DLD1 (cell line): Measurements from ENCODE around the gene KIAA0232.
"Not testable (repeated sequence)": the region's sequence is repeated elsewhere in the genome, so short reads cannot be mapped to it uniquely, and the experiment has no call there.

Experiments used
- in situ Hi-C: cut with HindIII; loops from 2 replicates; pipeline ENCODE4 v1.10.0; 2017; ENCODE audit warnings: low sequenced_read_pairs

Gene KIAA0232

DNA sequence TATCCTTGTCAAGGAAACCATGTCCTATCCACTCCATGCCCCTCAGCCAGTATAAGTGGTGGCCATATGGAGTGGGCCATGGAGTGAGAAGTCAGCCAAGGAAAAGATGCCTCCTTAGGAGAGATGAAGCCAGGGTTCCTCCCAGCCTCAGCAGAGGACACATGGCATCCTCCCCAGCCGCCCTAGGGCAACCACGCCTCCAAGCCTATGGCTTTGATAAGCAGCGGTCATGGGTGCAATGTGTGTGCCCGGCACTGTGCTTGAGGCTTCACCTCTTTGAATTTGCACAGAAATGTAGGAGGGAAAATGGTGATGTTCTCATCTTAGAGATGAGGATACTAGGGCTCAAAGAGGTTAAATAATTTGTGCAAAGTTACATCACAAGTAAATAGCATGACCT, 92.5 kb downstream of the KIAA0232 start:
- in situ Hi-C loops = loop anchor here (5.0 kb wide), 1 partner anchor 108 kb away; no protein-coding TSS in a partner anchor

- in situ Hi-C loops = no loop called here
Measured at GRCh38 chr4:6875431-6875831, 92.9 kb downstream of the KIAA0232 start.

DNA sequence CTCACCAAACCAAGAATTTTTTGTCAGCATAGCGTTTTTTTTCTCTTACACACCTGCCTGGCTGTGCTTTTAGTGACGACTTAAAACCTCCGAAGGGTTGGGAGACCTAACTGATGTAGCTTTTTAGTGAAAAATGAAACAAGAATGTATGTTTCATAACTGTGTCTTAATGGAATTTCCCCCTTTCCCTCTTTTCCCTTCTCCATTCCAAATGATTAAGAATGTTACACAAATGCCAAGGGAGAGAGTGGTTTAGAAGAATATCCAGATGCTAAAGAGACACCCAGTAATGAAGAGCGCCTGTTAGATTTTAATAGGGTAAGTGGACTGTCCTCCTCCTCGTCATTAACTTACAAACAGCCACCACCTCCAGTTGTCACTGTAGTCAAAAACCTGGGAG, 93.9 kb downstream of the KIAA0232 start:
- in situ Hi-C loops = no loop called here

GRCh38 chr4:6877067-6877466, 94.5 kb downstream of the KIAA0232 start:
- in situ Hi-C loops = no loop called here

GRCh38 chr4:6878451-6879059, 96.0 kb downstream of the KIAA0232 start:
- in situ Hi-C loops = no loop called here

- in situ Hi-C loops = no loop called here
Measured at GRCh38 chr4:6880691-6881090, 98.2 kb downstream of the KIAA0232 start.

GRCh38 chr4:6881908-6882307, 99.4 kb downstream of the KIAA0232 start:
- in situ Hi-C loops = no loop called here

GRCh38 chr4:6884341-6884870, 101.9 kb downstream of the KIAA0232 start:
- in situ Hi-C loops = no loop called here

DNA sequence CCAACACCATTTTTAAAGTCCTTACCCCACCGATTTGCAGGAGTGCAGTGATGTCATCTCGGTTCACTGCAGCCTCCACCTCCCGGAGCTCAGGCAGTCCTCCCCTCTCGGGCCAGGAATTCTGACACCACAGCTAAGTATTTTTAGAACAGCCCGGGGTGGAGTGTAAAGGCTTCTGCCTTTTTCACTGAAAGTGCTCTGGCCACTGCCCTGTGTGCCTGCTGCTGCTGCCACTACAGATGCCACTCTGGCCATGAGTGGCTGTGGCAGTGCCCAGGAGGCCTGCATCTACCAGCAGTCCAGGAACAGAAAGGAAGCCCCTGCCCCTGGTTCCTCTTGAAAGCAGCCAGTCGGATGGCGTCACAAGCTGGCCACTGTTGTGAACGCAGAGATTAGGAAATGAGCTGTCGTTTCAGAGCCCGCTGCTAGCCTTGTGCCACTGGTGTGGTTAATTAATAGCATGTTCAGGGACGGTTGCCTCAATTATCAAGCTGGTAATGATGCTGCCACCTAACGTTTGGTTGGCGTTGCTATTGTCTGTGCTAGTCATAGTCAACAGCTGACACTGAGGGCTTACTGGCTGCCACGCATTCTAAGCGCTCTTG, 103.5 kb downstream of the KIAA0232 start:
- in situ Hi-C loops = no loop called here

GRCh38 chr4:6886886-6887285, 104.4 kb downstream of the KIAA0232 start:
- in situ Hi-C loops = no loop called here

DNA sequence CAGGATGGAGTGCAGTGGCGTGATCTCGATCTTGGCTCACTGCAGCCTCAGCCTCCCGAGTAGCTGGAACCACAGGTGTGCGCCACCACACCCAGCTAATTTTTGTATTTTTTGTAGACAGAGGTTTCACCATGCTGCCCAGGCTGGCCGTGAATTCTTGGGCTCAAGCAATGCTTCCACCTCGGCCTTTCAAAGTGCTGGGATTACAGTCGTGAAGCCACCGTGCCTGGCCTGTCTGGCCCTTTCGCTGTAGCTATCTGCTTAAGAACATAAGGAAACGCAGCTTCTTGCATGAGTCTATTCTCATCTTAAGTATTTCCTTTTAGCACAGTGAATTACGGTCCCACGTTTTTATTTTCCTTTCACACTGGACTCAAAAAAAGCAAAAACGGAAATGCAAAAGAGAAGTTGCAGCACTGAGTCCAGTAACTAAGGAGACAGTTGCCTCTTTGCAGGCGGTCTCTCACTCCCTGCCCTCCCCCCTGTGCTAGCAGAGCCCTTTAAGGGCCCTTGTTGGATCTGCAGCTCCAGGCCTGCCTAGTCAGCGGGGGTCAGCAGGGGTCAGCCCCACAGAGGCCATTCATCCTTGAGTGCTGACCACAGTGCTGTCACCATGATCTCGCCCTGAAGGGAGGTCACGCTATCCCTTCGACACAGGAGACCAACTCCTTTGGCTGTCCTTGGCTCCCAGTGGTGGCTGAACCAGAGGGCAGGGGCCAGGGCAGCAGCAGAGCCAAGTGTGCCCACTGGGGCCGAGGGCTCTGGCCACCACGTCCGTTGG, 105.3 kb downstream of the KIAA0232 start:
- in situ Hi-C loops = no loop called here

- in situ Hi-C loops = no loop called here
Measured at GRCh38 chr4:6888506-6889071, 106.1 kb downstream of the KIAA0232 start.

GRCh38 chr4:6889101-6889735, 106.7 kb downstream of the KIAA0232 start:
- in situ Hi-C loops = no loop called here

- in situ Hi-C loops = no loop called here
Measured at GRCh38 chr4:6889736-6890324, 107.3 kb downstream of the KIAA0232 start.

DNA sequence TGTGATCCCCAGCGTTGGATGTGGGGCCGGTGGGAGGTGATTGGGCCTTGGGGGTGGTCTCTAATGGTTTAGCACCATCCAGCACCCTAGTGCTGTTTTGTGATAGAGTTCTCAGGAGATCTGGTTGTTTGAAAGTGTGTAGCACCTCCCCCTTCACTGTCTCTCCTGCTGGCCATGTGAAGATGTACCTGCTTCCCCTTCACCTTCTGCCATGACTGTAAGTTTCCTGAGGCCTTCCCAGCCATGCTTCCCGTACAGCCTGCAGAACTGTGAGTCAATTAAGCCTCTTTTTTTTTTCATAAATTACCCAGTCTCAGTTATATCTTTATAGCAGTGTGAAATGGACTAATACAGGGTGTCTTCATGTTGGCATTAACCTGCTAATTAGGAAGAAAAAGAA, 107.8 kb downstream of the KIAA0232 start:
- in situ Hi-C loops = no loop called here

DNA sequence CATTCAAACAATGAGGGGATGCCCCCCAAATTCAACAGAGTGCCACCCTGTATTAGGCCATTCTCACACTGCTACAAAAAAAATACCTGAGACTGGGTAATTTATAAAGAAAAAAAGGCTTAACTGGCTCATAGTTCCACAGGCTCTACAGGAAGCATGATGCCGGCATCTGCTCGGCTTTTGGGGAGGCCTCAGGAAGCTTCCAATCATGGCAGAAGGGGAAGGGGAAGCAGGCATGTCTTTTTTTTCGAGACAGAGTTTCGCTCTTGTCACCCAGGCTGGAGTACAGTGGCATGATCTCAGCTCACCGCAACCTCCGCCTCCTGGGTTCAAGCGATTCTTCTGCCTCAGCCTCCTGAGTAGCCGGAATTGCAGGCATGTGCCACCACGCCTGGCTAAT, 108.4 kb downstream of the KIAA0232 start:
- in situ Hi-C loops = not testable (repeated sequence)

DNA sequence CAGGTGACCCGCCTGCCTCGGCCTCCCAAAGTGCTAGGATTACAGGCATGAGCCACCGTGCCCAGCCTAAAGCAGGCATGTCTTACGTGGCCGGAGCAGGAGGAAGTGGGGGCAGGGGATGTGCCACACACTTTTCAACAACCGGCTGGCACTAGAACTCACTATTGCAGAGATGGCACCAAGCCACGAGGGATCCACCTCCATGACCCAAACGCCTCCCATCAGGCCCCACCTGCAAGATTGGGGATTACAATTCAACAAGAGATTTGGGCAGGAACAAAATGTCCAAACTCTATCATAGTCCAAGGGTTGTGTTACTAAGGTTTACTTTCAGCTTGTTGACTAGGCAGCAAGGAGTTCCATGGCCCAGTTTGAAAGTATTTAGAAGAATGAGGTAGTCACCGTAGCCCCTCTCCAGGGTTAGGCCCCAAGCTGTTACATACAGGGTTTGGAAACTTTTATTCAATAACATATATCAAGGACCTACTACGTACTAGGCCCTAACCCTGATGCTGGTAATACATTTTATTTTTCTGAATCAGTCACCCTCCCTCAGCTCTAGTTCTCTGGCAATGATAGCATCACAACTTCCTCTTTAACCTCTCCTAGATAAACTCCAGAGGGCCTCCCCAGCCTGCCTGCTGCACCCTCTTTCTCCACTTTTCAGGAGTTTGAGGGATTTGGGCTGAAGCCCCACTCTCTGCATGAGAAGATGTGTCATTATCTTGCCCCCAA, 109.1 kb downstream of the KIAA0232 start:
- in situ Hi-C loops = no loop called here

DNA sequence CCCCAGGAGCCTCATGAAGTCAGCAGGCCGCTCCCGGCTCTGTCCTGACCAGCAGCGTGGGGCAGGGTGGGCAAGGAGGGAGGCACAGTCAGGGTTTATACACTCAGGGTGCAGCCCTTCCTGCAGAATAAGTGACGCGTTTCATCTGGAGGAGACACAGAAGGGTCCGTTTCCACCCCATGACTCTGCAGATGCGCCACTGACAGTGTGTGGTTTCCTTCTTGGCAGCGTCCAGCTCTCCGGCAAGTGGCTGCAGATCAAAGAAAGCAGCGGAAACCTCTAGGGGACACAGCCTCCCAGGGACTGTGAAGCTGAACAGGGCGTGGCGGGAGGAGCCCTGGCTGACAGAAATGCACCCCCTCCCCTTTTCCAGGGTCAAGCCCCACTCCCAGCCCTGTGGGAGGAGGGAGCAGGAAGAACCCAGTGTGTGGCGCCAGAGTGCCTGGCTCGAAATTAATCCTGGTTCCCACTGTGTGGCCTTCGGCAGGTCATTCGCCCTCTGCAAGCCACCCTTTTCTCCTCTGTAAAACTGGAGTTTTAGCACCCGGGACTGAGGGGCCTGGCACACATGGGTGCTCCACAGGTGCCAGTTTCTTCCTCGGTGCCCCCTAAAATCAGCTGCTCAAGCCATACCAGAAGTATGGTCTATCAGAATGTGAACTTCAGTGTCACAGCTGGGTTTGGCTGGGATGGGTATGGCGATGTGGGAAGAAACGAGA, 109.8 kb downstream of the KIAA0232 start:
- in situ Hi-C loops = no loop called here

DNA sequence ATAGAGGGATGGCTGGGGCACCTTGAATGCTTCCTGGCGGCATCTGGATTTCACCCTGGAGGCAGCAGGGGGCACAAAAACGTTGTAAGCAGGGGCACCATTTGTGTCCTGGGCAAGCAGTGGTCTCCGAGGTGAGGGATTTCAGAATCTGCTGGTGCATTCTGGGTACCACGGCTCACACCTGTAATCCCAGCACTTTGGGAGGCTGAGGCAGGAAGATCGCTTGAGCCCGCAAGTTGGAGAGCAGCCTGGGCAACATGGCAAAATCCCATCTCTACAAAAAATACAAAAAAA, 110.3 kb downstream of the KIAA0232 start:
- in situ Hi-C loops = no loop called here
